Pancreas (tissue), 10 donors: Measurements from ENCODE around the gene IRF4. TPM values are rescaled to one million over a fixed set of nuclear protein-coding genes. Genes with fewer than 3 reads are reported as not detected.

Experiments used
- ATAC-seq, 4 donors: fragments of 200-7000 bp; cut with Tn5 transposase; one replicate each; pipeline versions ENCODE4 v1.8.0 to v1.9.1; 2020; ENCODE audit warnings: mild to moderate bottlenecking in 4 of 4, moderate library complexity in 4 of 4
- DNase-seq, 6 donors: peaks; one replicate each; pipeline ENCODE4 v3.0.0-alpha.2; 2020
- FAIRE-seq: peaks from 2 replicates; lab custom pipeline; 2012; peaks lifted over from hg19 to GRCh38; lab: Jason Lieb, UNC
- H3K27ac ChIP-seq, 4 donors: fragments of 200-600 bp; sonication (generic); 1 replicate in 3 of 4; 2 replicates in 1 of 4; pipeline versions ENCODE4 v1.5.0 to v1.8.0; 2020
- H3K27me3 ChIP-seq, 4 donors: fragments of 200-600 bp; one replicate each; pipeline ENCODE4 v1.8.0; 2021
- H3K36me3 ChIP-seq, 3 donors: fragments of 200-600 bp; sonication (generic) in 1 of 3; one replicate each; pipeline versions ENCODE4 v1.5.0 to v1.8.0; 2020 to 2021
- H3K4me1 ChIP-seq, 3 donors: fragments of 200-600 bp; one replicate each; pipeline ENCODE4 v1.8.0; 2021
- H3K4me3 ChIP-seq, 4 donors: fragments of 200-600 bp; sonication (generic) in 2 of 4; one replicate each; pipeline versions ENCODE4 v1.5.0 to v1.8.0; 2020 to 2021
- H3K9me3 ChIP-seq, 4 donors: fragments of 200-600 bp; one replicate each; pipeline ENCODE4 v1.8.0; 2021
- CTCF ChIP-seq, 4 donors: fragments of 200-600 bp; sonication (generic) in 3 of 4; IDR thresholded peaks; one replicate each; pipeline versions ENCODE4 v1.5.0 to v1.8.0; 2021; ENCODE audit warnings: antibody characterized with exemption in 4 of 4
- WGBS, 2 donors: extraction: QIAGEN DNeasy Blood & Tissue Kit; methylation state at CpG; one replicate each; pipeline ENCODE4 v1.1.7; 2013; 5-methylcytosine and 5-hydroxymethylcytosine counted together
- intact Hi-C, 3 donors: fragments of 100-400 bp; cut with DNase I; formaldehyde crosslinking; loops; one replicate each; pipeline versions ENCODE4 v1.11.1 to v1.14.2; 2022
- polyA plus RNA-seq, 2 donors: library from polyadenylated mRNA; stranded (reverse); fragments of 200-250 nt; gene quantifications; one replicate each; pipeline ENCODE4 v1.2.3, GENCODE V29; 2013
- total RNA-seq, 6 donors: library from RNA; stranded (reverse); fragmentation: NEBNext Ultra II Directional in 4 of 6; extraction: Animal tissue kit (Norgen Biotek cat#: 25700) in 4 of 6; gene quantifications; one replicate each; pipeline versions ENCODE4 v1.2.1 to v1.2.4, GENCODE V29; 2021 to 2023
- donor health status: healthy with polysubstance abuse.
- donor health status: DM: no; HTN: no; CAD: no; lungs with moderate emphysema.
- donor health status: DM: no; HTN: no; CAD: no.
- donor health status: control.
- donor health status: control.
- donor health status: Bipolar disorder and iron deficiency.
- donor health status: DM: yes; HTN: yes; CAD: no.
- donor health status: DM: no; HTN: no; CAD: no.
- donor health status: DM: no; HTN: no; CAD: no.
- donor health status: DM: yes; HTN: yes; CAD: no.

IRF4 gene
- total and polyA plus RNA-seq, 8 donors: 0.04 to 3.8 (median 0.44) TPM

GRCh38 chr6:347232-347631 lies 44.3 kb upstream of the IRF4 start:
- 75 to 83% methylated on average over 4 of the region's 4 CpGs for WGBS, 2 donors
- no peak for TF ChIP-seq CTCF (IDR thresholded peaks at IDR 0.05)

GRCh38 chr6:347951-348859 lies 43.3 kb upstream of the IRF4 start:
- FAIRE-seq: no peak
- peaks cover 0 to 9% (median 0%) of the 10 kb centered on the region in 3 donors for H3K36me3 ChIP-seq
- no peaks in the 10 kb centered on the region for H3K4me1 ChIP-seq
- no peak overlapping the region for H3K27ac ChIP-seq
- ATAC-seq: no peak
- H3K9me3 ChIP-seq: no peaks in the 10 kb centered on the region
- H3K4me3 ChIP-seq: no peak overlapping the region
- H3K27me3 ChIP-seq: no peaks in the 10 kb centered on the region
- intact Hi-C loops: no loop called here
- WGBS, 2 donors: 79 to 89% methylated on average over 27 of the region's 27 CpGs
- TF ChIP-seq CTCF (IDR thresholded peaks at IDR 0.05): no peak
- no peak for DNase-seq

More at GRCh38 chr6:347232-347631, 44.3 kb upstream of the IRF4 start:
- no peak for DNase-seq
- no peak overlapping the region for H3K4me3 ChIP-seq
- peaks cover 0 to 9% (median 0%) of the 10 kb centered on the region in 3 donors for H3K36me3 ChIP-seq
- H3K27me3 ChIP-seq: no peaks in the 10 kb centered on the region
- intact Hi-C loops: no loop called here
- H3K9me3 ChIP-seq: no peaks in the 10 kb centered on the region
- FAIRE-seq: no peak
- no peak overlapping the region for H3K27ac ChIP-seq
- ATAC-seq: no peak
- H3K4me1 ChIP-seq: no peaks in the 10 kb centered on the region

DNA sequence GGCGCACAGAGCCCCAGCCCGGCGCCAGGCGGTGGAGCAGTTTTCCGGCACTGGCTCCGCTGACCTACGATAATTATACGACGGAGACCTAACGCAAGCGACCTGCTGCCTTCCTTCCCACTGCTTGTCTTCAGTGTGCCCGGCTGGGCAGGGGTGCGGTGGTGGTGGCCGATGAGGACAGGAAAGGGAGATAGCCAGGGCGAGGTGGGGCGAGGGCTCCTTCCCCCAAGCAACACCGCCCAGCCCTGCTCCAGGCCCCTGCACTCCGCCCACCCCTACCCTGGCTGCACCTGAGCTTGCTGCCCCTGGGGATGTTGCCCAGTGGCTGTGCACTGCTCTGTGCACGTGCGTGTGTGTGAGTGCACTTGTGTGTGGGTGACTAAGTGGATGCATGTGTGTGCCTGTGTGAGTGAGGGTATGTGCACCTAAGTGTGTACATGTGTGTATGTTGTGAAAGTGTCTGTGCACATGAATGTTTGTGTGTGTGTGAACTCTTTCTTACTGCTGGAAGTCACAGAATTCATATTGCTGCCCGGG lies 42.6 kb upstream of the IRF4 start:
- no peak for TF ChIP-seq CTCF (IDR thresholded peaks at IDR 0.05)
- 79 to 80% methylated on average over 21 of the region's 21 CpGs for WGBS, 2 donors
- peak in 1 of 4 donors; percentile 12 for ATAC-seq
- DNase-seq: no peak
- intact Hi-C loops: no loop called here
- H3K4me1 ChIP-seq: no peaks in the 10 kb centered on the region
- no peak overlapping the region for H3K4me3 ChIP-seq
- no peak for FAIRE-seq
- H3K9me3 ChIP-seq: no peaks in the 10 kb centered on the region
- H3K27me3 ChIP-seq: no peaks in the 10 kb centered on the region
- H3K36me3 ChIP-seq: peaks cover 0 to 9% (median 0%) of the 10 kb centered on the region in 3 donors
- H3K27ac ChIP-seq: no peak overlapping the region

GRCh38 chr6:349491-349921 lies 42.0 kb upstream of the IRF4 start:
- intact Hi-C loops: no loop called here
- Histone ChIP-seq H3K27ac (no peak overlapping the region), H3K27me3 (no peaks in the 10 kb centered on the region), H3K36me3 (peaks cover 0 to 9% (median 0%) of the 10 kb centered on the region in 3 donors), H3K4me3 (no peak overlapping the region), H3K4me1 (no peaks in the 10 kb centered on the region), H3K9me3 (no peaks in the 10 kb centered on the region)
- FAIRE-seq (no peak), DNase-seq (no peak), ATAC-seq (no peak)
- 67 to 71% methylated on average over 6 of the region's 6 CpGs for WGBS, 2 donors
- no peak for TF ChIP-seq CTCF (IDR thresholded peaks at IDR 0.05)
